AG04450 (cell line): ENCODE measurements around the gene SLF2. TPM values are rescaled to one million over a fixed set of nuclear protein-coding genes. Genes with fewer than 3 reads are reported as not detected.
A peak's percentile ranks its signal among the peaks of the same experiment; 100 is the strongest.

Experiments
- CTCF ChIA-PET: fragments of 300-600, 350-600 bp; formaldehyde crosslinking; extraction: SDS; loops from one replicate; lab custom pipeline; 2022; ENCODE audit warnings: antibody characterized with exemption, inconsistent platforms; lab: Charles Lee
- POLR2A ChIA-PET: fragments of 350-600 bp; formaldehyde crosslinking; extraction: SDS; loops from one replicate; lab custom pipeline; 2021; ENCODE audit warnings: antibody characterized with exemption, inconsistent platforms; lab: Yijun Ruan, JAX
- DNase-seq: peaks from one replicate; pipeline ENCODE4 v3.0.0-alpha.2; 2011; ENCODE audit warnings: low read depth, low spot score
- H3K27ac ChIP-seq: one replicate; pipeline ENCODE4 v1.5.1; 2012; ENCODE audit warnings: low read depth, low read length, control low read depth
- H3K27me3 ChIP-seq: one replicate; pipeline ENCODE4 v1.6.0; 2012; ENCODE audit warnings: low read length; ENCODE audit not compliant: control insufficient read depth, insufficient read depth
- H3K4me3 ChIP-seq: 2 replicates; pipeline ENCODE4 v1.5.1; 2011; ENCODE audit warnings: mild to moderate bottlenecking, low read depth, low read length, control low read depth
- H3K9me3 ChIP-seq: 2 replicates; pipeline ENCODE4 v1.5.1; 2012; ENCODE audit warnings: low read length; ENCODE audit not compliant: control insufficient read depth, insufficient read depth
- polyA plus RNA-seq: library from polyadenylated mRNA; depleted of rRNA; stranded (reverse); fragments of >200 nt; gene quantifications from 2 replicates; pipeline ENCODE4 v1.2.3, GENCODE V29; 2011
- TF ChIP-seq, protein P1 (sequence below): IDR thresholded peaks from 2 replicates; pipeline ENCODE4 v1.5.1; 2011; ENCODE audit warnings: low read depth, low read length, control low read depth, inconsistent platforms

Gene SLF2
- polyA plus RNA-seq, 1 experiment: 19.0 TPM

DNA sequence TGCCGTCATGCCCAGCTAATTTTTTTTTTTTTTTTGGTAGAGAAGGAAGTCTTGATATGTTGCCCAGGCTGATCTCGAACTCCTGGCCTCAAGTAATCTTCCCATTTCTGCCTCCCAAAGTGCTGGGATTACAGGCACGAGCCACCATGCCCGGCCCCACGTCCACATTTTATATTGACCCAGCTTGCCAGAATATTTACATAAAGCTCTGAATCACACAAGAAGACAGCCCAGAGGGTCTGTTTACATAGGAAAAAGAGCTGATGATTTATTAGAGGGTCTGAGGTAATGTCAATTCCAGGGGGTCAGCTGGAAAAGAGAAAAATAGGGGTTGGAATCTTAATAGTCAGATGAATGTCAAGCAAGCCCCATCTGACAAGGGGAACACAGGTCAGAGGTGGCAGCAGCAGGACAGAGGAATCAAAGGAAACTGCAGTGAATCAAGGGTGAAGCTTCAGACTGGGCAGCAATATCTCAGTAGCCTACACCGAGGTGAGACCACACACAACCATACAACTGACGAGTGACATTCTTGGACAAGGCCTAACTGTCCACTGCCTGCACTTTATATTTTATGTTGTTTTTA, 15.8 kb upstream of the SLF2 start:
- H3K27ac ChIP-seq: peak overlapping the region; percentile 42
- CTCF ChIA-PET: interaction anchor here (1.2 kb wide), 1 partner anchor 19 kb away, joined by 3 read pairs; no protein-coding TSS in a partner anchor
- H3K27me3 ChIP-seq: no peaks in the 10 kb centered on the region
- no peak overlapping the region for H3K4me3 ChIP-seq
- TF ChIP-seq, protein P1, sequence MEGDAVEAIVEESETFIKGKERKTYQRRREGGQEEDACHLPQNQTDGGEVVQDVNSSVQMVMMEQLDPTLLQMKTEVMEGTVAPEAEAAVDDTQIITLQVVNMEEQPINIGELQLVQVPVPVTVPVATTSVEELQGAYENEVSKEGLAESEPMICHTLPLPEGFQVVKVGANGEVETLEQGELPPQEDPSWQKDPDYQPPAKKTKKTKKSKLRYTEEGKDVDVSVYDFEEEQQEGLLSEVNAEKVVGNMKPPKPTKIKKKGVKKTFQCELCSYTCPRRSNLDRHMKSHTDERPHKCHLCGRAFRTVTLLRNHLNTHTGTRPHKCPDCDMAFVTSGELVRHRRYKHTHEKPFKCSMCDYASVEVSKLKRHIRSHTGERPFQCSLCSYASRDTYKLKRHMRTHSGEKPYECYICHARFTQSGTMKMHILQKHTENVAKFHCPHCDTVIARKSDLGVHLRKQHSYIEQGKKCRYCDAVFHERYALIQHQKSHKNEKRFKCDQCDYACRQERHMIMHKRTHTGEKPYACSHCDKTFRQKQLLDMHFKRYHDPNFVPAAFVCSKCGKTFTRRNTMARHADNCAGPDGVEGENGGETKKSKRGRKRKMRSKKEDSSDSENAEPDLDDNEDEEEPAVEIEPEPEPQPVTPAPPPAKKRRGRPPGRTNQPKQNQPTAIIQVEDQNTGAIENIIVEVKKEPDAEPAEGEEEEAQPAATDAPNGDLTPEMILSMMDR: no peak
- no peak for DNase-seq
- POLR2A ChIA-PET: interaction anchor here (0.5 to 0.7 kb wide), 4 partner anchors 13 to 553 kb away, joined by 3 to 7 read pairs (median 4); no protein-coding TSS in a partner anchor
- H3K9me3 ChIP-seq: no peaks in the 10 kb centered on the region

GRCh38 chr10:100897976-100898375, 14.8 kb upstream of the SLF2 start:
- POLR2A ChIA-PET: no interaction called here
- TF ChIP-seq, protein P1: no peak
- CTCF ChIA-PET: no interaction called here

DNA sequence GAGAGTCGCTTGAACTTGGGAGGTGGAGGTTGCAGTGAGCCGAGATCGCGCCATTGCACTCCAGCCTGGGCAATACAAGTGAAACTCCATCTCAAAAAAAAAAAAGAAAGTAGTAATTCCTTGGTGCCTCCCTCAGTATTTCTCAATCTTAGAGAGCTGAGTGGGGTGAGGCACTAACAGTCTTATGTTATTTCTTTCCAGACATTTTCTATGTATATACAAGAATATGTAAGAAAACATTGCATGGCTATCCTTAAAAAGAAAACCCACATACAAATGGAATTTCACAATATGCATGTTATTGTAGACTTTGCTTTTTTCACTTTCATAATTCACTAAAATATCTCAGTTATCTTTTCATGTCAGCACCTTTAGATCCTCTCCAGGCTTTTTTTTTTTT, 13.6 kb upstream of the SLF2 start:
- TF ChIP-seq, protein P1: no peak
- no peak overlapping the region for H3K4me3 ChIP-seq
- no peaks in the 10 kb centered on the region for H3K27me3 ChIP-seq
- no peaks in the 10 kb centered on the region for H3K9me3 ChIP-seq
- CTCF ChIA-PET: interaction anchor here (0.9 kb wide), 1 partner anchor 21 kb away, joined by 4 read pairs; no protein-coding TSS in a partner anchor
- no peak for DNase-seq
- POLR2A ChIA-PET: no interaction called here
- H3K27ac ChIP-seq: no peak overlapping the region

More at GRCh38 chr10:100897976-100898375, 14.8 kb upstream of the SLF2 start:
- no peak overlapping the region for H3K27ac ChIP-seq
- H3K9me3 ChIP-seq: no peaks in the 10 kb centered on the region
- H3K4me3 ChIP-seq: no peak overlapping the region
- H3K27me3 ChIP-seq: no peaks in the 10 kb centered on the region
- no peak for DNase-seq

DNA sequence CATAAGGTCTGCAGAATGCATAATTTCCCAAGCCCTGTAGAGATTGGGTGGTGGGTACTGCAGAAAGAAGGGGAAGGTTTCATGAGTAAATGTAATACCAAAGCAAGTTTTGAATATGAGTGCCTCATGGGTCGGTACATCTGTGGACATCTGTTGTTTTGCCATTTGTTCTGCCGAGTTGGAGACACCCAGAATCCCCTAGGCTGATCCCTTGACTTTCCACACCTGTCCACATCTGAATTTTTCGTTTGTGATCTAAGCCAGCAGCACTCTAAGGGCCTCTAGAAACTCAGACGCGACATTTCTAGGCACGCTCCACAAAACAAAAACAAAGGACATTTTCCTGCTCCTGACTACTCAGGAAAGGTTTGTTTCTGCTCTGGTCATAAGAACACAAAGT, 11.7 kb upstream of the SLF2 start:
- Histone ChIP-seq H3K27ac (no peak overlapping the region), H3K4me3 (no peak overlapping the region), H3K9me3 (no peaks in the 10 kb centered on the region), H3K27me3 (no peaks in the 10 kb centered on the region)
- no peak for DNase-seq
- TF ChIP-seq, protein P1: no peak
- POLR2A ChIA-PET: no interaction called here
- CTCF ChIA-PET: no interaction called here

GRCh38 chr10:100902622-100903021, 10.1 kb upstream of the SLF2 start:
- TF ChIP-seq, protein P1: no peak
- no peak overlapping the region for H3K4me3 ChIP-seq
- no peak overlapping the region for H3K27ac ChIP-seq
- no peak for DNase-seq
- POLR2A ChIA-PET: no interaction called here
- CTCF ChIA-PET: no interaction called here
- no peaks in the 10 kb centered on the region for H3K9me3 ChIP-seq
- no peaks in the 10 kb centered on the region for H3K27me3 ChIP-seq
